ENCODE measurements around the gene KRT72.

DNA sequence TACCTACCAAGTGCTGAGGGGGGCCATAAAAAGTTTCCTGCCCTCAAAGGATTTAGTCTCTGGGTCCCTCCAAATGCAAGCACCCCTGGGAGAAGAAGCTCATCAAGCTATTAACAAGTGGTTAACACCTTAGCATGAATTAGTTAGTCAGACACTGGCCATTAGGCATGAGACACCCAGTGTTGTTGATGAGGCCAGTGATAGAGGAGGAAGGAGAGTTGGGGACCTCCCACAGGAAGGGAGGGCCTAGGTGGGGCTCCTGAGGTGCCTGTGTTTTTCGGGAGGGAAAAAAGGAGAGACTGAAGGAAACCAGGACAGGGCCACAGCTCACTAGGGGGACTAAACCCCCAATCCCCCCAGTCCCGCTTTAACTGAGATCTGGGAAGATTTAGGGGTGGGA, 43.8 kb downstream of the KRT72 start:
- no peak for TF ChIP-seq POLR2A (IDR thresholded peaks at IDR 0.05)
- TF ChIP-seq, protein P1, sequence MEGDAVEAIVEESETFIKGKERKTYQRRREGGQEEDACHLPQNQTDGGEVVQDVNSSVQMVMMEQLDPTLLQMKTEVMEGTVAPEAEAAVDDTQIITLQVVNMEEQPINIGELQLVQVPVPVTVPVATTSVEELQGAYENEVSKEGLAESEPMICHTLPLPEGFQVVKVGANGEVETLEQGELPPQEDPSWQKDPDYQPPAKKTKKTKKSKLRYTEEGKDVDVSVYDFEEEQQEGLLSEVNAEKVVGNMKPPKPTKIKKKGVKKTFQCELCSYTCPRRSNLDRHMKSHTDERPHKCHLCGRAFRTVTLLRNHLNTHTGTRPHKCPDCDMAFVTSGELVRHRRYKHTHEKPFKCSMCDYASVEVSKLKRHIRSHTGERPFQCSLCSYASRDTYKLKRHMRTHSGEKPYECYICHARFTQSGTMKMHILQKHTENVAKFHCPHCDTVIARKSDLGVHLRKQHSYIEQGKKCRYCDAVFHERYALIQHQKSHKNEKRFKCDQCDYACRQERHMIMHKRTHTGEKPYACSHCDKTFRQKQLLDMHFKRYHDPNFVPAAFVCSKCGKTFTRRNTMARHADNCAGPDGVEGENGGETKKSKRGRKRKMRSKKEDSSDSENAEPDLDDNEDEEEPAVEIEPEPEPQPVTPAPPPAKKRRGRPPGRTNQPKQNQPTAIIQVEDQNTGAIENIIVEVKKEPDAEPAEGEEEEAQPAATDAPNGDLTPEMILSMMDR (IDR thresholded peaks at IDR 0.05) = no peak

Measured in vagina (tissue), 2 donors.